H9 (cell line): ENCODE results near the gene TMC8. TPM values are rescaled to one million over a fixed set of nuclear protein-coding genes. Genes with fewer than 3 reads are reported as not detected.
A peak's percentile ranks its signal among the peaks of the same experiment; 100 is the strongest.

Experiments used
- DNase-seq: peaks from one replicate; pipeline ENCODE4 v3.0.0-alpha.2; 2017
- H2AFZ ChIP-seq: one replicate; pipeline ENCODE4 v1.6.1; 2013; ENCODE audit warnings: mild to moderate bottlenecking, low read length, control low read depth, moderate library complexity
- H2AK5ac ChIP-seq: 2 replicates; pipeline ENCODE4 v1.6.1; 2013; ENCODE audit warnings: low read length, control low read depth, mixed read lengths; ENCODE audit not compliant: insufficient read length
- H2BK120ac ChIP-seq: one replicate; pipeline ENCODE4 v1.6.1; 2013; ENCODE audit warnings: low read depth, mild to moderate bottlenecking, low read length, control low read depth, inconsistent platforms; ENCODE audit not compliant: poor library complexity, severe bottlenecking
- H2BK12ac ChIP-seq: 2 replicates; pipeline ENCODE4 v1.6.1; 2013; ENCODE audit warnings: low read length, control low read depth, mixed read lengths, low read depth; ENCODE audit not compliant: insufficient read length
- H2BK15ac ChIP-seq: 2 replicates; pipeline ENCODE4 v1.6.1; 2013; ENCODE audit warnings: low read depth, low read length, control low read depth
- H2BK20ac ChIP-seq: one replicate; pipeline ENCODE4 v1.6.1; 2013; ENCODE audit warnings: low read depth, mild to moderate bottlenecking, low read length, control low read depth, inconsistent platforms; ENCODE audit not compliant: poor library complexity, severe bottlenecking
- H2BK5ac ChIP-seq: 2 replicates; pipeline ENCODE4 v1.6.1; 2013; ENCODE audit warnings: low read length, control low read depth, mixed read lengths; ENCODE audit not compliant: insufficient read length
- H3K14ac ChIP-seq: 2 replicates; pipeline ENCODE4 v1.6.1; 2013; ENCODE audit warnings: low read length, control low read depth; ENCODE audit not compliant: insufficient read depth
- H3K18ac ChIP-seq: 2 replicates; pipeline ENCODE4 v1.6.1; 2013; ENCODE audit warnings: low read depth, mild to moderate bottlenecking, mixed read lengths, low read length, control low read depth; ENCODE audit not compliant: insufficient read length
- H3K23ac ChIP-seq: 2 replicates; pipeline ENCODE4 v1.6.1; 2013; ENCODE audit warnings: low read length, control low read depth, mixed read lengths, low read depth; ENCODE audit not compliant: insufficient read length
- H3K23me2 ChIP-seq: 2 replicates; pipeline ENCODE4 v1.6.1; 2013; ENCODE audit warnings: low read depth, mild to moderate bottlenecking, mixed read lengths, low read length, control low read depth; ENCODE audit not compliant: insufficient read length, poor library complexity, severe bottlenecking
- H3K27ac ChIP-seq: 2 replicates; pipeline ENCODE4 v1.5.1; 2013; ENCODE audit warnings: low read length, control low read depth, mixed read lengths, low read depth; ENCODE audit not compliant: insufficient read length
- H3K27me3 ChIP-seq: 2 replicates; pipeline ENCODE4 v1.6.1; 2013; ENCODE audit warnings: low read length, control low read depth, inconsistent platforms; ENCODE audit not compliant: insufficient read depth
- H3K4ac ChIP-seq: 2 replicates; pipeline ENCODE4 v1.6.1; 2013; ENCODE audit warnings: low read depth, mild to moderate bottlenecking, control low read depth, inconsistent platforms, low read length, moderate library complexity
- H3K4me1 ChIP-seq: 2 replicates; pipeline ENCODE4 v1.6.1; 2013; ENCODE audit warnings: low read length, control low read depth, inconsistent platforms; ENCODE audit not compliant: insufficient read depth
- H3K4me2 ChIP-seq: 2 replicates; pipeline ENCODE4 v1.6.1; 2013; ENCODE audit warnings: low read length, control low read depth, mixed read lengths; ENCODE audit not compliant: insufficient read length, insufficient read depth
- H3K56ac ChIP-seq: 2 replicates; pipeline ENCODE4 v1.6.1; 2013; ENCODE audit warnings: low read depth, mild to moderate bottlenecking, mixed read lengths, low read length, control low read depth; ENCODE audit not compliant: insufficient read length
- H3K79me1 ChIP-seq: 2 replicates; pipeline ENCODE4 v1.6.1; 2013; ENCODE audit warnings: low read depth, mild to moderate bottlenecking, moderate library complexity, low read length, control low read depth, inconsistent platforms; ENCODE audit not compliant: insufficient read depth, poor library complexity, severe bottlenecking
- H3K79me2 ChIP-seq: 2 replicates; pipeline ENCODE4 v1.6.1; 2013; ENCODE audit warnings: low read length, control low read depth, inconsistent platforms; ENCODE audit not compliant: insufficient read depth
- H3K9ac ChIP-seq: 2 replicates; pipeline ENCODE4 v1.6.1; 2013; ENCODE audit warnings: low read length, control low read depth, mixed read lengths; ENCODE audit not compliant: insufficient read length; ENCODE audit errors: extremely low read depth
- H3K9me3 ChIP-seq: one replicate; pipeline ENCODE4 v1.6.1; 2013; ENCODE audit warnings: low read depth, low read length, inconsistent platforms; ENCODE audit not compliant: control insufficient read depth
- H3T11ph ChIP-seq: one replicate; pipeline ENCODE4 v1.6.1; 2013; ENCODE audit warnings: mild to moderate bottlenecking, low read length, control low read depth, inconsistent platforms
- H4K20me1 ChIP-seq: one replicate; pipeline ENCODE4 v1.6.1; 2013; ENCODE audit not compliant: control insufficient read depth, insufficient read length, insufficient read depth
- H4K5ac ChIP-seq: 2 replicates; pipeline ENCODE4 v1.6.1; 2013; ENCODE audit warnings: low read depth, mild to moderate bottlenecking, mixed read lengths, low read length, control low read depth; ENCODE audit not compliant: insufficient read length
- H4K8ac ChIP-seq: replicated peaks from 2 replicates; pipeline ENCODE4 v1.6.1; 2013; ENCODE audit warnings: low read length, control low read depth, mixed read lengths, low read depth; ENCODE audit not compliant: insufficient read length
- H4K91ac ChIP-seq: 2 replicates; pipeline ENCODE4 v1.6.1; 2013; ENCODE audit warnings: low read depth, mild to moderate bottlenecking, moderate library complexity, mixed read lengths, low read length, control low read depth; ENCODE audit not compliant: insufficient read length
- H3K27ac Mint-ChIP-seq, 3 experiments: 2 replicates in 2 of 3; 3 replicates in 1 of 3; pipeline ENCODE4 v1.8.0; 2020 to 2021; ENCODE audit warnings: mixed read lengths in 3 of 3, mild to moderate bottlenecking in 1 of 3, moderate library complexity in 1 of 3
- H3K27me3 Mint-ChIP-seq: 2 replicates; pipeline ENCODE4 v1.8.0; 2021; ENCODE audit warnings: low read depth, mild to moderate bottlenecking, moderate library complexity, mixed read lengths
- H3K36me3 Mint-ChIP-seq, 3 experiments: 2 replicates in 2 of 3; 3 replicates in 1 of 3; pipeline ENCODE4 v1.8.0; 2020 to 2021; ENCODE audit warnings: low read depth in 3 of 3, mixed read lengths in 3 of 3; ENCODE audit not compliant: insufficient read depth in 1 of 3
- H3K4me1 Mint-ChIP-seq, 2 experiments: 2 replicates each; pipeline ENCODE4 v1.8.0; 2020; ENCODE audit warnings: mixed read lengths in 2 of 2
- H3K4me3 Mint-ChIP-seq, 2 experiments: 2 replicates in 1 of 2; 3 replicates in 1 of 2; pipeline ENCODE4 v1.8.0; 2020 to 2021; ENCODE audit warnings: mild to moderate bottlenecking in 2 of 2, mixed read lengths in 2 of 2, moderate library complexity in 1 of 2
- H3K9me3 Mint-ChIP-seq, 2 experiments: 2 replicates in 1 of 2; 3 replicates in 1 of 2; pipeline ENCODE4 v1.8.0; 2020; ENCODE audit warnings: mild to moderate bottlenecking in 2 of 2, mixed read lengths in 2 of 2, moderate library complexity in 1 of 2
- WGBS: extraction: QIAGEN DNeasy Blood & Tissue Kit; methylation state at CpG from one replicate; pipeline ENCODE4 v1.1.7; 2013; ENCODE audit warnings: missing lambda C conversion rate, low lambda C conversion rate, mixed read lengths; ENCODE audit not compliant: insufficient read length; ENCODE audit errors: extremely low coverage; 5-methylcytosine and 5-hydroxymethylcytosine counted together
- total RNA-seq: library from RNA; stranded (reverse); gene quantifications from 2 replicates; pipeline ENCODE4 v1.2.1, GENCODE V29; 2021
- TF ChIP-seq, protein P1 (sequence below): fragments of 200-600 bp; sonication (generic); conservative IDR thresholded peaks from 3 replicates; pipeline ENCODE4 v1.8.0; 2021; ENCODE audit warnings: antibody characterized with exemption, mild to moderate bottlenecking

TMC8 gene
- total RNA-seq, 1 experiment from 2014 or later = 1.0 TPM

DNA sequence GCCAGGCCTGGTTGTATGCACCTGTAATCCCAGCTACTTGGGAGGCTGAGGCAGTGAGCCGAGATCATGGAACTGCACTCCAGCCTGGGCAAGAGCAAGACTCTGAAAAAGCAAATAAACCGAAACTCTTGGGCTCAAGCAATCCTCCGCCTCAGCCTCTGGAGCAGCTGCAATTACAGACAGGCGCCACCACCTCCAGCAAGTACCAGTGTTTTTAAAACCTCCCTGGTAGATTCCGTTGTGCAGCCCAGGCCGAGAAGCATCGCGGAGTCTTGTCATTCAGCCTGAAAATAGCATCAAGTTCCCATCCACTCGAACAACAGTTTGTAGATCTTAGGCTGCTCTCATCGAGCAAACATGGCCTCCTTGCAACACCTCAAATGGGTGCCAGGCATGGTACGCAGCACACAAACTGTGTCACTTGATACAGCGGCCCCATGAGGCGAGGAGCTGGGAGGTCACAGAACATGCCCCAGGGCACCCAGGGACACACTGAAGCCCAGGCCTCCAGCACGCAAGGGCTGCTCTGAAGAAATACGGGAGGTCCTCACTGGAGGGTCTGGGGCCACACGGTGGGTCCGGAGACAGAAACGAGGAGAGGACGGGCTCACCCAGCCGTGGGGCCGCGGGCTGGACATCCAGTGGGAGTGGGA lies 20.1 kb upstream of the TMC8 start:
- H2BK120ac ChIP-seq = no peak overlapping the region
- H2BK20ac ChIP-seq = no peak overlapping the region
- no peak overlapping the region for H2BK15ac ChIP-seq
- H4K20me1 ChIP-seq = no peaks in the 10 kb centered on the region
- H3K18ac ChIP-seq = no peak overlapping the region
- H3K23me2 ChIP-seq = no peaks in the 10 kb centered on the region
- Mint-ChIP-seq H3K27me3 (no peaks in the 10 kb centered on the region; the same call in 1 of the 2 replicates), H3K4me3 (no peak overlapping the region), H3K9me3 (no peaks in the 10 kb centered on the region), H3K27ac (peak overlapping the region in 2 of 3 experiments; percentile 23 to 80; a peak in 1 of 7 replicates), H3K36me3 (peaks cover 2 to 39% (median 10%) of the 10 kb centered on the region in 3 experiments; a peak in 4 of 7 replicates), H3K4me1 (peaks cover 4 to 6% of the 10 kb centered on the region in 2 experiments; a peak in 3 of 4 replicates)
- no peaks in the 10 kb centered on the region for H3K4me1 ChIP-seq
- no peak overlapping the region for H2AFZ ChIP-seq
- no CpG with 5 or more reads among the region's 22 CpGs for WGBS
- TF ChIP-seq, protein P1, sequence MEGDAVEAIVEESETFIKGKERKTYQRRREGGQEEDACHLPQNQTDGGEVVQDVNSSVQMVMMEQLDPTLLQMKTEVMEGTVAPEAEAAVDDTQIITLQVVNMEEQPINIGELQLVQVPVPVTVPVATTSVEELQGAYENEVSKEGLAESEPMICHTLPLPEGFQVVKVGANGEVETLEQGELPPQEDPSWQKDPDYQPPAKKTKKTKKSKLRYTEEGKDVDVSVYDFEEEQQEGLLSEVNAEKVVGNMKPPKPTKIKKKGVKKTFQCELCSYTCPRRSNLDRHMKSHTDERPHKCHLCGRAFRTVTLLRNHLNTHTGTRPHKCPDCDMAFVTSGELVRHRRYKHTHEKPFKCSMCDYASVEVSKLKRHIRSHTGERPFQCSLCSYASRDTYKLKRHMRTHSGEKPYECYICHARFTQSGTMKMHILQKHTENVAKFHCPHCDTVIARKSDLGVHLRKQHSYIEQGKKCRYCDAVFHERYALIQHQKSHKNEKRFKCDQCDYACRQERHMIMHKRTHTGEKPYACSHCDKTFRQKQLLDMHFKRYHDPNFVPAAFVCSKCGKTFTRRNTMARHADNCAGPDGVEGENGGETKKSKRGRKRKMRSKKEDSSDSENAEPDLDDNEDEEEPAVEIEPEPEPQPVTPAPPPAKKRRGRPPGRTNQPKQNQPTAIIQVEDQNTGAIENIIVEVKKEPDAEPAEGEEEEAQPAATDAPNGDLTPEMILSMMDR = no peak
- H4K5ac ChIP-seq = no peak overlapping the region
- no peak overlapping the region for H3K56ac ChIP-seq
- H3K4ac ChIP-seq = no peak overlapping the region
- H3K23ac ChIP-seq = no peak overlapping the region
- no peak overlapping the region for H3K4me2 ChIP-seq
- H3K79me1 ChIP-seq = no peaks in the 10 kb centered on the region
- no peak overlapping the region for H4K8ac ChIP-seq
- DNase-seq = no peak
- H2AK5ac ChIP-seq = no peak overlapping the region
- no peaks in the 10 kb centered on the region for H3K9me3 ChIP-seq
- no peak overlapping the region for H4K91ac ChIP-seq
- H3K27me3 ChIP-seq = no peaks in the 10 kb centered on the region
- no peak overlapping the region for H2BK5ac ChIP-seq
- no peak overlapping the region for H2BK12ac ChIP-seq
- no peak overlapping the region for H3T11ph ChIP-seq
- no peak overlapping the region for H3K14ac ChIP-seq
- no peaks in the 10 kb centered on the region for H3K79me2 ChIP-seq
- H3K27ac ChIP-seq = no peak overlapping the region
- no peak overlapping the region for H3K9ac ChIP-seq
